ENCODE results near the gene ASCC3.
"Not testable (repeated sequence)": the region's sequence is repeated elsewhere in the genome, so short reads cannot be mapped to it uniquely, and the experiment has no call there.

The ASCC3 gene

DNA sequence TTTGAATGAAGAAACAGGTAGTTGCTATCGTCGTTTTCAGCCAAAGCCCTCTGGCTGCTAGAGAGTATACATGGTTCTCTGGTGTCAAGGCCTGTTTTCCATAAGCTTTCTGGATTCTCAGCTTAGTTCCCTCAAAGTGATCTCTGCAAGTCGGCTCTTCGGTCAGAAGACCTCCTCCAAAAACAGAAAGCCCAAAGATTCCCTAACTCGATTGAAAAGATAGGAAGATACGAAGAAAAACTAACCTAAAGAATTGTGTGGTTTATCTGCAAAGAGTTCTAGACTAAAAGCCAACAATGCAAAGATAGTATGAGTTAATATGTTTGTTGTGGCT lies 545 bp upstream of the ASCC3 start:
- peak; percentile 65 for DNase-seq

DNA sequence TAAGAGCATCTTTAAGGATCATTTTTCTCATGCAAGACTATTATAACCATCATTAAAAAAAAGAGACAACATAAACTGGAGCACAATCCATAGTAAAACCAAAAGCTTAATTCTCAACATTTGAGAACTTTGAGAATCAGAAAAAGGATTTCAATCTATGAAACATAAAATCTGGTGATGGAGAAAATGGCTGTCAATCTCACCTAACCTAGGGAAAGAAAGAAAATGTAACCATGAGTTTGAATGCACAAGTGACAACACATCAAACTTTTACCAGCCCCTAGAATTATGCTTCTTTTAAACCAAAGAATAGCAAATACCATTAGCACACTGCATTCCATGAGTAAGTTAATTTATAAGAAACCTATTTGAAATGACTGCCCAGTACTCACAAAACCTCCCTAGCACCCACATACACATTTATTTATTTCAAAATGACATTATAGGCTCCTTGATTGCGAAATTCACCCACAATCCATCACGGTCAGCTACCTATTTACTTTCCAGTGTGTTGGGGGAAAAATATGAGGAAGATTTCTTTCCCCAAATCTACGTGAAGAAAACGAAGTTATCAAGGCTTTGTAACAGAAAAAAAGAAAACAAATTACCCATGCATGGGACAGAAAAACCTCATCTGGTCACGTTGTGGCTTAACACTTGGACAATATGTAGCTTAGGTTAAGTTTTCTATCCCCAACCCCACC lies 828 bp downstream of the ASCC3 start:
- DNase-seq: peak; percentile 13

DNA sequence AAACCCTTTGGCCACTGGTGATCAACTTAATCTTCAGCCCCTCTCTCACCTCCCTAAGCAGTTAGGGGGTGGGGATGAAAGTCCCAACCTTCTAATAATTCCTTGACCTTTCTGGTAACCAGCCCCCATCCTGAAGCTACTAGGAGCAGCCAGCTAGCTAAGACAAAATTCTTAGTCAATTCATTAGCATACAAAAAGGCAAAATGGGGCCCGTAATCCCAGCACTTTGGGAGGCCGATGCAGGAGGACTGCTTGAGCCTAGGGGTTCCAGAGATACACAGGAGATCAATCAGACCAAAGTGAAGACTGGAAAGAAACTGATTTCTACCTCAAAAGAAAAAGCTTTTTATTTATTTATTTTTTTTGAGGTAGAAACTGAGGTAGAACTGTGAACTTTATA lies 1.8 kb downstream of the ASCC3 start:
- DNase-seq: no peak

DNA sequence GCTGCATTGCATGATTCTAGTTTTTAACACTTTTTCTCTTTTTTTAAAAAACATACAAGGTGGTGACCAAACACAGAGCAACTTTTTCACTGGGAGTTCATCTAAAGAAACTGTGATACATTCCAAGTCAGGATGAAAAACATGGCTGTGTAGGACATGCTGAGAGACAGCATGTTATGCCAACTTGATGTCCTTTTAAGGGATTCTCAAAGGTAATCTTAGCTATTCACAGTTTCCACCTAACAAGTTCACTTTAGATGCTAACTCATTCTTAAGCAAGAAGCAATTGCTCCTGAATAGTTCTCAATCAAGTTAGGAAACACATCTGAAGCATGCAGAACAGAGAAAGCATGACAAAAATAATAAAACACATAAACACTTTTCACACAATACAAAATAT lies 3.3 kb downstream of the ASCC3 start:
- DNase-seq: no peak

DNA sequence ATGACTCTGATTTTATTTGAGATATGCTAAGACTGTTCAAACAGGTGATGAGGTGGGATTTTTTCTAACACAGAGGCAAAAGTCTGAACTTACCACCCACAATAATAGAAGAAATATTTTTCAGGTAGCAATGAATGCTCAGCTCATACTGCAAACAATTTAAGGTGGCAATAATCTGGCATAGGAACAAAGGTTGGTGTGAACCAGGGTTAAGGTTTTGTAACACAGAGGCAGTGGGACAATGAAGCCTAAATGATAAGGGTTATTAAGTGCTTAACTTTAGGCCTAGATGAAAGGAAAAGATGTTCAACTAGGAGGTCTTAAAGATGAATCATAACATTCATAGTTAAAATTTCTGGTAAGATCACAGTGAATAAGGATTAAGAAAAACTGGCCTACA lies 4.9 kb downstream of the ASCC3 start:
- no peak for DNase-seq

DNA sequence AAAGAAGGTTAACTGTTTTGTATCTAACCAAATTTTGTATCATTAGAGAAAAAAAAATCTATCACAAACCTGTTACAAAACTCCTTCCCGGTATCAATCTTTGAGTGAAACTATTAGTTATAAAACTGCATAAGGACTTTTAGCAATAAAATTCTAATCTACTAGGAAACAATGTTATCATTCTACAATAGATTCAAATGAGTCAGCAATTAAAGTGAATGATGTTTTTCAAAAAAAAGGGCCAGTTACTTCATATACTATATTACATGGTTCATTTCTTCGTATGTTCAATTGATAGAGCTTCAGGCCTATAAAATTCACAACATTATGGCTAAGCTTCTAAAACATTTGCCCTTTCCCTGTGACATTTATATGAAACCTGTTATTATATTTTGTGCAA lies 15.6 kb downstream of the ASCC3 start:
- DNase-seq: no peak

DNA sequence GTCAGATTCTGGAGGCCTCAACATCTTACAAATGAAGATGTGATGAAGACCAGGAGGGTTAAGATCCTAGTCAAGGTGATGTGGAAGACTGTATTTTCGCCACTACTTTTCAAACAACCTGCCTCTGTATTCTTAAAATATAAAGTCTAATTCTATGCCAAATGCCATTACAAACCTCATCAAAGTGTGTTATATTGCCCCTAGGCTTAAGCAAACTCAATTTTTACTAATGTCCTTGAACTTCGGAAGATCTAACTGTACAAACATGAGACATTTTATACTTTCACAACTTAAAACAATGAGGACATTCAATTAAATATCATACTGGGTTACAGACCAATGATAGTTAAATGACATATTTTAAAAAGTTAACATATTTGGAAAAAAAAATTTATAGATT lies 19.1 kb downstream of the ASCC3 start:
- DNase-seq: no peak

DNA sequence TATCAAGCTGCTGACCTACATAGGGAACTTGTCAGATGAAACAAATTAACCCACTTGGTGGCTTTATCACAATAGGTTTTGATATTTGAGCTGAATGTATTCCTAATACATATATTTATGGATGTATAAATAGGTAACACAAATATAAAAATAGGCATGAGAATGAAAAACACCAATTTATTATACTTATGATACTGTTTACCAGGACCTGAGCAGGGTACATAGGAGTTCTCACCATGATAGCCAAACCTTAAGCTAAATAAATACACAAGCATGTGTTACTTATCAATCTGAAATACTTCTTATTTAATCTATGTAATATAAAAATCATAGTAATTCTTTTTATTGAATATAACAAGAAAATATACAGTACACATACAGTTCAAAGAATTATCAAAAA lies 25.0 kb downstream of the ASCC3 start:
- no peak for DNase-seq

DNA sequence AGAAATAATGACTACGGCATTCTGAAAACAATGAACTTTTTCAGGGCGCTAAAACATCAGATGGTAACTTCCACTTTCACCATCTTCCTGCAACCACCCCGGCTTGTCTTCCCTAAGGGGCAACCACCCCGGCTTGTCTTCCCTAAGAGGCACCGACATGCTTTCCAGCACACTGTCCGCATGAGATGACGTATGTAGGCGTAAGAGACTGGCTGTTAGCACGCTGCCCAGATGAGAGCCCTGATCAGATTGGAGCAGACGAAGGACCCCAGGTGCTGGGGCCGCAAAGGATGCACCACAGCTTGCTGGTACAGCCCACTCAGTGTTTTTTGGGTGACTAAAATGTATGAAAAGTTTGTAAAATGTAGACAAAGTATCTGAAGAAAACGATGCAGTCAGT lies 29.3 kb downstream of the ASCC3 start:
- no peak for DNase-seq

DNA sequence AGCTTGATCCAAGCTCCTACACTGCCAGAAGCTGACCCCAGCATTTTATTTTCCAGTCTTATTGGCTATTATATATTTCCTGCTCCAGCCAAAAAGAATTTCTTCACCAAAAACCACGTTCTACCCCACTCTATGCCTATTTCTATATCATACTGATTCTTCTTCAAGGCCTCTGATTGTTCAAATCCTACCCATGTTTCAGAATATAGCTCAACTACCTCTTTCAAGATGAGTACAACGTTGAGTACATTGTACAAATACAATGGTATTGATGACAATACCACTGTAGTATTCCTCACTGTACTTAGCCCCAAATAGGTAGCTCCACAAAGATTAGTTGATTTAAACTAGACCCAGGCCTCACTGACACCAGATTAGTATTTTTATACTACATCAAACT lies 31.0 kb downstream of the ASCC3 start:
- DNase-seq: no peak

DNA sequence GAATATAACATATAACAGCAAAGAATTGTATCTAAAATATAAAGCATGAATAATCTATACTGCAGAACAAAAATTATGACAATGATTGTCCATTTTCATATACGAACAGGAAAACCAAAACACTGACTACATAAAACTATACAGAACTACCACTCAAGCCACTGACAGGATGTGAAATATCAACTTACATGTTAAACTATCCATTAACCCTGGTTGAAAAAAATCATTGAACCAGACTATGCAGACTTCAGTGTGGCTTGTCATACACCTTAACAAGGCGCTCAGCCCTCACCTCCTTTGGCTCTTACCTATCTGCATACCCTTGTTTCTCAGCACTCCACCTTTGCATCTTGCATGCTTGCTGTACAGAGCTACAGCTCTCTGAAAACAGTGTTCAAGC lies 34.9 kb downstream of the ASCC3 start:
- DNase-seq: peak; percentile 65

DNA sequence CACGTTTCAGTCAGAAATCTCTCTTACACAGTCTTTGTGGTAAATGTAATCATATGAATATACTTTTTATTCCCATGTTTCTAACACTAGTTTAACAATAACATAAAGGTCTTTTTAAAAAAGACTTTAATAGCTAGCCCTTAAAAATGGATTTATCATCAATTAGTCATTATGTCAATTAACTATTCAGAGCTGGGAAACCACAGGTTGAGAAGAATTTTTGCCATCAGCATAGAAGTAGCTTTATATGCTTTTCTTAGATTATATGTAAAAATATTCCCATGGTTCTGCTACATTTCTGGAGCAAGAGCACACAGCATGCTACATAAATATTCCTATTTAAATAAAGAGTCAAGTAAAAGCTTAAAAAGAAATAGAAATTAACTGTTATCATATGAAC lies 35.5 kb downstream of the ASCC3 start:
- DNase-seq: no peak

DNA sequence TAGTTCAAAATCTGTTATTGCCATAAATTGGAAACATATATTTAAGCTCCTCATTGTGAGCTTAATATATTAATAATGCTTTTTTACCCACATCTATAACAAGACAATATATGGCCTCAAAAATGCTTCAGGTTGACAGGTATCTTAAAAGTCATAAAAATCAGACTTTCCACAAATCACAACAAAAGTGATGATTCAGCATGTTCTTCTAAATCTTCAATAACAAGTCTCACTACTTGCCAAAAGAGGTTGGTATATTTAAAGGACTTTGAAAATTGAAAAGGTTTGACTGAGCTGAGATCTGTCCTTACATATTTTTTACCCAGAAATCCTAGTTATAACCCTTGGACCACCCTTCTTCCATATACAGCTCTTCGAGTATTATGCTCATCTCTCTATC lies 41.7 kb downstream of the ASCC3 start:
- DNase-seq: no peak

DNA sequence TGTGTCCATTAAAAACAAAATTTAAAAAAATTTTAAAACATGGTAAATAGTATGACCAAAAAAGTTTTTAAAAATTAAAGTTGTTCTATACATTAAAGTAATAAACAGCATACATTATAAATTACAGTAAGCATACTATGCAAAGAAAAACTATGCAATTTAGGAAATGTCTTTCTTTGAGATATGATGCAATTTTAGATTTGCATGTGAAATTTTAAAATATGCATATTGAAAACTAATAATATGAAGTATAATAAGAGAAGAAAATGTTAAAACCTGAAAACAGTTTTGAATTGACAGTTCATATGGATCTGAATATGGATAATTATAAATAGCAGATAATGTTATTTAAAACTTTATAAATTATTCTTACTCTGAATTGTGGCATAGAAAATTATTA lies 43.1 kb downstream of the ASCC3 start:
- no peak for DNase-seq

DNA sequence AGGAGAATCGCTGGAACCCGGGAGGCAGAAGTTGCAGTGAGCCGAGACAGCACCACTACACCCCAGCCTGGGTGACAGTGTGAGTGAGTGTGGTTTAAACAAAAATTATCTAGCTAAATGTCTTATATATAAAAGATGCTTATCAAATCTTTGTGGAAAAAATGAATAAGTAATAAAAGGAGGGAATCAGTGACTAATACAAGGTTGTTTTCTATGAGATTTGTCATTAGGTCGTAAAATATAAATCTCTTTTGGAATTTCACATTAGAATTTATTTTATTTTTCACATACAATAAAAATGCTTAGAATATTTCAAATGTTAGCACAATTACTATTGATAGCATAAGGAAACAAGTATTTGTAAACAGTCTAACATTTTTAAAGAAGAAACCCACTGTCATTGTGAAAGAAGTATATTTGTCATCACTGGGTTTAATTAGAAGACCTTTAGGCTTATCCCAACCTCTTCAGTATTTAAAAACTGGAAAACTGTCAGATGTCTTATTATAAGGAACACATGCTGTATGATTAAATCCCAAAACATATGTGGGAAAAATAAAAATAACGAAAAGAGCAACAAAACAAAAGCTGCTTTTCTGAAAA lies 47.1 kb downstream of the ASCC3 start:
- no peak for DNase-seq

DNA sequence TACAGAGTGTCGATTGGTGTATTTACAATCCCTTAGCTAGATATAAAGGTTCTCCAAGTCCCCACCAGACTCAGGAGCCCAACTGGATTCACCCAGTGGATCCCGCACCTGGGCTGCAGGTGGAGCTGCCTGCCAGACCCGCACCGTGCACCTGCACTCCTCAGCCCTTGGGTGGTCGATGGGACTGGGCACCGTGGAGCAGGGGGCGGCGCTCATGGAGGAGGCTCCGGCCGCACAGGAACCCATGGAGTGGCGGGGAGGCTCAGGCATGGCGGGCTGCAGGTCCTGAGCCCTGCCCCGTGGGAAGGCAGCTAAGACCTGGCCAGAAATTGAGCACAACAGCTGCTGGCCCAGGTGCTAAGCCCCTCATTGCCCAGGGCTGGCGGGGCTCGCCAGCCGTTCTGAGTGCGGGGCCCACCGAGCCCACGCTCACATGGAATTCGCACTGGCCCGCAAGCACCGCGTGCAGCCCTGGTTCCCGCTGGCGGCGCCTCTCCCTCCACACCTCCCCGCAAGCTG lies 52.0 kb downstream of the ASCC3 start:
- not testable (repeated sequence) for DNase-seq

DNA sequence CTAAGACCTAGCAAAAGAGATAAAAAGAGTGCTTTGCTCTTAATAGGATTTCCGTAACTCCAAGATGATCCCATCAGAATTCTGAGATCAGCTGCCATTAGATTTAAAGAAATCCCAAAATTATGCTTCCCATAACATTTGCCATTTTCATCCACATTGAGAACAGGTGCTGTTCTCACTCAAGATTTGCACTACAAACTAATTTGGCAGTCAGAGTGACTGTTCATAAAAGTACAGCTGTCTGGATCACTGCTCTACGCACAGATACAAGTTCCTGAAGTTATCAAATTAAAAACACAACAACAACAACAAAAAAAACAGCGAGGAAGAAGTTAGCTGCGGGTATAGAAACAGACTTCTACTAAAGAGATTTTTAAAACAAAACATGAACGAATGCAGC lies 58.1 kb downstream of the ASCC3 start:
- DNase-seq: no peak

DNA sequence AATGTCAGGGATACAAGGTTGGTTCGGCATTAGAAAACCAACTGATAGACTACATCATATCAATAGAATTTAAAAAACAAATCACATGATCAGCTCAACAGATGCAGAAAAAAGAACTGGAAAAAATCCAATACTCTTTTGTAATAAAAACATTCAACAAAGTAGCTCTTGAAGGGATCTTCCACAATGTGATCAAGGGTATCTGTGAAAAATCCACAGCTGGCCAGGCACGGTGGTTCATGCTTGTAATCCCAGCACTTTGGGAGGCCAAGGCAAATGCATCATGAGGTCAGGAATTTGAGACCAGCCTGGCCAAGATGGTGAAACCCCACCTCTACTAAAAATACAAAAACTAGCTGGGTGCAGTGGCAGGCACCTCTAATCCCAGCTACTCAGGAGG lies 63.1 kb downstream of the ASCC3 start:
- DNase-seq: no peak

DNA sequence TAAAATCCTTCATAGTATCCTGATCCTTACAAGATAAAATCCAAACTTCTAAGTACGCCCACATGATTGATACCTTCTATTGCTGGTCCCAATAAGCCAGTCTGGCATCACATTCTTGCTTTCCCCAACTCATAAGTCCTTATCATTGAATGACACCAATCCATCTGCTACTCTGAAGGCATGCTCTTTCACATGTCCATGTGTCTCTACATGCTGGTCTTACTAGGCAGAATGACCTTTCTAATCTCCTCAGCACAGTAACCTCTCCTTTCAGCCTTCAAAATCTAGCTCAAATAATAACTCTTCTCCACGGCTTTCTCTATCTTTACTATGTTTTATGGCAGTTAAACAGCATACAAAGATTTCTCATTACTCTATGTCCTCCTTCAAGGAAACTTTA lies 71.1 kb downstream of the ASCC3 start:
- no peak for DNase-seq

DNA sequence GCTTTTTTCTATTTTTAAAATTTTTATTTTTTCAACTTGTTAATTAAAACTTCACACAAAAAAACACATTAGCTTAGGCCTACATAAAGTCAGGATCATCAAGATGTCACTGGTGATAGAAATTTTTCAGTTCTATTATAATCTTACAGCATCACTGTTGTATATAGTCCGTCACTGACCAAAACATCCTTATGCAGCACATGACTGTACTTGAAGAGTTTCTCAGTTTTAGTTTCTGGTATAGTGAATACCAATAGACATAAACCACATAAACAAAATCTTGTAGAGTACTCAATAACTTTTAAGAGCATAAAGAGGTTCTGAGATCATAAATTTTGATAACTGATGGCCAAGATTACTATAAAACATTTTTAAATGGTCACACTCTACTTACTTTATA lies 71.8 kb downstream of the ASCC3 start:
- no peak for DNase-seq

DNA sequence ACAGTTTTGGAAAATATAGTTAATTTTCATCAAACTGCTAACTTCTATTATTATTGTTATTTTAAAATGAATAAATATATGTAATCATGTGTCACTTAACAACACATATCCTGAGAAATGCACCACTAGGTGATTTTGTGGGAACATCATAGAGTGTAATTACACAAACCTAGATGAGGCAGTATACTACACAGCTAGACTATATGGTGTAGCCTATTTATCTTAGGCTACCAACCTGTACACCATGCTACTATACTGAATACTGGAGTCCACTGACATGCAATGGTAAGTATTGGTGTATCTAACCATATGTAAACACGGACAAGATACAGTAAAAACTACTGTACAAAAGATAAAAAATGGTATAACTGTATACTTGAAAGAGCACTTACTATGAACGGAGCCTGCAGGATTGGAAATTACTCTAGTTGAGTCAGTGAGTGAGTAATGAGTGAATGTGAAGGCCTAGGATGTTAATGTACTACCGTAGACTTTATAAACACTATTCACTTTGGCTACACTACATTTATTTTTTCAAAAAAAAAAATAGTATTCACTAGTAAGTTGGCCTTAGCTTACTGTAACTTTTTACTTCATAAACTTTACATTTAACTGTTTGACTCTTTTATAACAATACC lies 72.4 kb downstream of the ASCC3 start:
- DNase-seq: no peak

DNA sequence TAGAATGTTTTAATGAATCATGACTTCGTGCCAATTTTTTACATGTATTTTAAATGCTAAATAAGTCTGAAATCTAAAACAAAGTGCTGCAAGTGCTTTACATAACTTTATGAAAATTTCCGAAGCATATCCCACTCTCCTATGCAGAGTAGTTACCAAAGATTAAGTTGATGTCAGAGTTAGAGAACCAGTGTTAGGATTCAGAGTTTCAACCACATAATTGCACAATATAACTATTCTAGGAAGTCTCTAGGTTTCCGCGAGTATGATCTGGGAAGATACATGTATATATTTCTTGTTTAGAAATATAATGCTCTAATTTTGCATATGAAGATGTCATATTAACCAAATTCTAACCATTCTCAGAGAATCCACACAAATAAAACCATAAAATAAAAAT lies 74.8 kb downstream of the ASCC3 start:
- DNase-seq: no peak

DNA sequence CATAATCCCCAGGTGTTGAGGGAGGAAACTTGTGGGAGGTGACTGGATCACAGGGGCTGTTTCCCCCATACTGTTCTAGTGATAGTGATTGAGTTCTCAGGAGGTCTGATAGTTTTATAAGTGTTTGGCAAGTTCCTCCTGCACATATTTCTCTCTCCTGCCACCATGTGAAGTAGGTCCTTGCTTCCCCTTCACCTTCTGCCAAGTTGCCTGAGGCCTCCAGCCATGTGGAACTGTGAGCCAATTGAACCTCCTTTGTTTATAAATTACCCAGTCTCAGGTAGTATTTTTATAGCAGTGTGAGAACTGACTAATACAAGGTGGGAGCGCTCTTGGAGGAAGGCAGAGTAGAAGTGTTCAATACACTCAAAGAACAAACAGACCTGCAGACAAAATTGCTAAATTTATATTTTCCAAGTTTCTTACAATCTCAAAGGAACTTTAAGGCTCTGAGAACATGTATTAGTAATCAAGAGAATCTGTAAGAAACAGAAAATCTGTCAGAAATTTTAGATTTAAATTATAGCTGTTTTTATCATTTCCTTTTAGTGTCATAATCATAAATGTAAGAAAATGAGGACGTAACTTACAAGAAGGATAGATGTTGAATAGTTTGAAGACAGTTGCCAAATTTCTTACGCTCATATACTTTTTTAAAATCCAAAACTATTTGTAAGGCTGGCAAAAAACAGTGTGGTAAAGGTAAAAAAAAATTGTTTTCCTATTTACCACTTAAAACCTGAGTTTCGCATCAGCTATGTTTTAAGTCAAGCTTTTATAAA lies 77.7 kb downstream of the ASCC3 start:
- DNase-seq: no peak

DNA sequence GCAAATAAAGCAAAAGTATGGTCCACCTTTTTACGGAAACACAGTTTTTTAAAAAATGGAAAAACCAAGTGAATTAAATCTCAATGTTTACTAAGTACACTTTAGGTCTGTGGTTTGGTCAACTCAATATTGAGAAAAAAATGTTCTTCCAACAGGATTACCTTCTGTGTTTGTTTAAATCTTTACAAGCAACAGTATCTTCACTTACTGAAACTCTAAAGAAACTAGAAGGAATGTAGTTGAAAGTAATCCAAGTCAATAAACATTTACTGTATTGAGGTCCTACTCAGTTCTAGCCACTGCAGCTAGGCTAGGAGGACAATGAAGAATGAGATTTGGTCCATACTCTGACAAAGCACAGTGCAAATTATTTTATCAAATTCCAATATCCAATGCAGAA lies 80.1 kb downstream of the ASCC3 start:
- no peak for DNase-seq
